Erythroblast (primary cell): ENCODE results near the gene MBD3L2.
"Not testable (repeated sequence)": the region's sequence is repeated elsewhere in the genome, so short reads cannot be mapped to it uniquely, and the experiment has no call there.

ENCODE experiments used
- DNase-seq, 2 experiments: peaks; one replicate each; lab custom pipeline; 2025; lab: John Stamatoyannopoulos, UW
- GATA1 ChIP-seq: IDR thresholded peaks from 2 replicates; pipeline ENCODE4 v1.6.1; 2011; ENCODE audit warnings: low read depth, mild to moderate bottlenecking, control low read depth, low read length, moderate library complexity
- POLR2A ChIP-seq: IDR thresholded peaks from 2 replicates; pipeline ENCODE4 v1.6.1; 2011; ENCODE audit warnings: mild to moderate bottlenecking, low read length

The MBD3L2 gene

DNA sequence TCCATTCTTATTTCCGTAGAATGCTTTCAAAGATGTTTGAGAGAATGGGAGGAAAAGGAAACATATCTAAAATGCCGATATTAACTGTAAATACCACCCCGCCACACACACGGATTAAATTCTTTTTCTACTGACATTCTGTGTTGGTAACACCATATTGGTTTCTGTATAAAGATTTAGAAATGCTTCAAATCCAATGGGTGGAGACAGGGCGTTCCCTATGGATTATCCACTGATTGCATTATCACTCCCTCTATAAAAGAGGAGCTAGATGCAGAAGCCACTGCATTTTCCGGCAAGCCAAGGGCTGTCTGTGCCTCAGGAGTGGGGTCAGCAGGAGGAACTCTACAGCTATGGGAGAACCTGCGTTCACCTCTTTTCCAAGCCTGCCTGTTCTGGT, at the start of gene MBD3L2:
TSS of gene MBD3L2 (plus strand) at position 301 of the 400 bp plus-strand sequence. CDS start at position 354, 53 bp downstream.
- DNase-seq, result not testable (repeated sequence)

DNA sequence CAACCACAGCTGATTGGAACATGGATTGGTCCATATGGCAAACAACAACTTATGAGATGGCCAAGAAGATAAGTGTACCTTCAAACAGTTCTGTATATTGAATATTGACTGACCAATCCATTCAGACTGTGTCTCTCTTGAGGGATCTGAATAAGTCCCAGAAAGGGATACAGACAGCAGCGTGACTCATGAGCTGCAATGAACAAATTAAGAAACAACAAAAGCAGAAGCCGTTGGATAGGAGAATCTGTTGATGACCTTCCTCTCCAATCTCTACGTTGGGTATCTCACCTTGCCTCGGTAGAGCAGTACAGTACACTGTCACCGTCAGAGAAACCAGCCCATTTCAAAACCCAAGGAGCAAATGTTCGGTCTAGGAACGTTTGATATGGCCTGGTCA, 49.2 kb upstream of the MBD3L2 start:
- no peak for DNase-seq
- no peak for TF ChIP-seq GATA1
- no peak for TF ChIP-seq POLR2A

DNA sequence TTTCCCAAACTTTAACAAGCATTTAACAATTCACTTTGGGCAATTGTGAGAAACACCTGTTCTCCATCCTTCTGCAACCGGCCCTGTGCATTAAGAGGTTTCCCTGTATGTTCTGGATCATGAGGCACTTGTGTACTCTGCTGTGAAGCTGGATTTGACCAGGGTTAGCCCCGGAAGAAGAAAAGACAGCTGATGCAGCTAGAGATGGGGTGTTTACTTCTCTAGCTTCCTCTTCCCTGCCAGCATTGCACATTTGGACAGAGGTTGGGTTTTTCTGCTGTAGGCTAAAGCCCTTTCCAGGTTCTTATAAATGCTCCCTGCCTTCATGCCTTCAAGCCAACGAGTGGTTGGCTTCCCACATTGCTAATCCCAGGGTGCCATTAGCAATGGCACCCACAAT, 48.8 kb upstream of the MBD3L2 start:
- no peak for DNase-seq
- TF ChIP-seq POLR2A (no peak), GATA1 (no peak)

DNA sequence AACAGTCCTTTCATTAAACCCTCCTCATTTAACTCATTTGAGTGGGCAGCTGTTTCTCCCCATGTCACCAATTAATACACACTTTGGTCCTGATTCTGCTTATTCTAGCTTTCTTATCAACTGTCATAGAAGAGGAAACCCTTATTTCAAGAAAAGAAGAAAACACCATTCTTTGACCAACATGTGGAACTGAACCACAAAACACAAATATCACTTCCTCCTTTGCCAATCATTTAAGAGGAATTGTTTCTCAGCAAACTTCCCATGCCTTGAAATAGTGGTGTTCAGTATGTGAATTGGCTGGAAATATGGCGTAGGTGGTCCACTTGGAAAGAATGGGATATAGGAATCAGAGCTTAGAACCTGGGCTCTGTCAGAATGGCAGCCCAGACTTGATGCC, 48.3 kb upstream of the MBD3L2 start:
- TF ChIP-seq POLR2A, result no peak
- DNase-seq, result no peak

DNA sequence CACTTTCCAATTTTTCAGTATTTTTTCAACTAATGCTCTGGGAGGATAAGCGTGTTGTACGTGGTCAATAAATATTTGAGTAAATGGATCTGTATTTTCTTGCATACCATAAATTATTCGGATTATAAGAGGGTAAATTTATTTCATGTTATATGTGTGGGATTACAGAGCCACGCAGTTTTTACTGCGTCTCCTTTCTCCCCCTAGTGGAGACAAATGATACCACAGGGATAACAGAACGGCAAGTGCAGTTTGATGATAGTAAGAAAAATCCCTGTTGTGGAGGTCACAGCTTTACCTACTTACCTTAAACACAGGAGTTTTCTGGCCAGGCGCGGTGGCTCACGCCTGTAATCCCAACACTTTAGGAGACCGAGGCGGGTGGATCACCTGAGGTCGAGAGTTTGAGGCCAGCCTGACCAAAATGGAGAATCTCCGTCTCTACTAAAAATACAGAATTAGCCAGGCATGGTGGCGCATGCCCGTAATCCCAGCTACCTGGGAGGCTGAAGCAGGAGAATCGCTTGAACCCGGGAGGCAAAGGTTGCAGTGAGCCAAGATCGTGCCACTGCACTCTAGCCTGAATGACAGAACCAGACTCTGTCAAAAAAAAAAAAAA, 44.7 kb upstream of the MBD3L2 start:
- no peak for TF ChIP-seq GATA1
- no peak for TF ChIP-seq POLR2A
- peak; percentile 15 to 42 for DNase-seq

DNA sequence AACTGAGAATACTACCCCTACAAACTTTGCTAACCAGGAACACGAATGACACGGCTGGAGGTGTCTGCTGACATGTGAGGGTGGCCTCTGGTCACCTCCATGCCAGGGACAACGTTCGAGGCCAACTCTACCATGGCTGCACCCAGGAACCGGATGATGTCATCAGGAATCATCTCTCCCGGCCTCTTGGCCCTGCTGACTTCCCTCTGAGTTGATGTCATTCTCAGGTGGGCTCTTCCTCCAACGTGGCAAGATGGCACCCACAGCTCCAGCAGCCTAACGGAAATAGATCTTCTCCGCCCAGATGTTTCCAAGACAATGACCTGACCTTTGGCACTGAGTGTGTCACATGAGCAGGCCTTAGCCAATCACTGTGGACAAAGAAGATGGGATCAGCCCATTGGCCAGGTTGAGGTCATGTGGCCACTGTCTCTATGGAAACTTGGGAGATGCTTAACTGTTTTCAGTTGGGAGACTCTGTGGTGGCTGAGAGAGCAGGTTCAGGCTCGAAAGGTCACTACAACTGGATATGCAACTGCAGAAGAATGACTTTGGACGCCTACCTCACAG, 42.9 kb upstream of the MBD3L2 start:
- TF ChIP-seq POLR2A (no peak), GATA1 (no peak)
- DNase-seq, result no peak

DNA sequence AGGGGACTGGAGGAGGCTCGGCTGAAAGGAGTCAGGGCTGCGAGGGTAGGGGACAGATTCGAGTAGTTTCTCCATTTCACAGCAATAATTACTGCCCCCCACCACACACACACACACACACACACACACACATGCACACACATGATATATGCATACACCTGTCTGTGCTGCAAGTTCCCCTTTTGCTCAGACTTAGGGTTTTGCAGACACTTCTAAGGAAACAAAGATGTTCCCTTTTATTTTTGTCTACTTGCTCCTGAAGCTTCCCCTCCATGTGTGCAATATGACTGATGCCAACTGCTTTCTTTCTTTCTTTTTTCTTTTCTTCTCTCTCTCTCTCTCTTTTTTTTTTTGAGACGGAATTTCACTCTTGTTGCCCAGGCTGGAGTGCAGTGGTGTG, 41.3 kb upstream of the MBD3L2 start:
- DNase-seq, result no peak
- no peak for TF ChIP-seq GATA1
- no peak for TF ChIP-seq POLR2A

DNA sequence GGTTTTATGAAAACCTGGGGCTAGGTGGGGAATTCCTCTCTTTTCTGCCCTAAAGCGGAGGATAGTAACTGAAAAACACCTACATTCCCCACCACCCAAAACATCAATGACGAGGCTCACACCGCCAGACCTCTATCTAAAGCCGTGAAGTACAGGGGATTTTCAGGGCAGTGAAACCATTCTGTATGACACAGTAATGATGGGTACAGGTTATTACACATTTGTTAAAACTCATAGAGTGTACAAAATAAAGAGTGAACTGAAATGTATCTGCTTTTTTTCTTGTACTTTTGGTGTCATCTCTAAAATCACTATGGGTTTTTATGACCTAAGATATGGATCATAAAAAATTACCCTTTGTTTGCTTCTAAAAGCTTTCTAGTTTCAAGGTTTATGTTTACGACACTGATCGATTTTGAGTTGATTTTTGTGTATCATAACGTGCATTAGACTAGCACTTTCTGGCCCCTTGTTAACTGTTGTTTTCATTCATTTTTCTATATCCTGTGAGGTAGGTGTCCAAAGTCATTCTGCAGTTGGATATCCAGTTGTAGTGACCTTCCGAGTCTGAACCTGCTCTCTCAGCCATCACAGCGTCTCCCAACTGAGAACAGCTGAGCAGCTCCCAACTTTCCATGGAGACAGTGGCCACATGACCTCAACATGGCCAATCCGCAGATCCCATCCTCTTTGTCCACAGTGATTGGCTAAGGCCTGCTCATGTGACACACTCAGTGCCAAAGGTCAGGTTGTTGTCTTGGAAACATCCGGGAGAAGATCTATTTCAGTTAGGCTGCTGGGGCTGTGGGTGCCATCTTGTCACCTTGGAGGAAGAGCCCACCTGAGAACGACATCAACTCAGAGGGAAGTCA, 38.2 kb upstream of the MBD3L2 start:
- no peak for TF ChIP-seq POLR2A
- TF ChIP-seq GATA1, result no peak
- no peak for DNase-seq

DNA sequence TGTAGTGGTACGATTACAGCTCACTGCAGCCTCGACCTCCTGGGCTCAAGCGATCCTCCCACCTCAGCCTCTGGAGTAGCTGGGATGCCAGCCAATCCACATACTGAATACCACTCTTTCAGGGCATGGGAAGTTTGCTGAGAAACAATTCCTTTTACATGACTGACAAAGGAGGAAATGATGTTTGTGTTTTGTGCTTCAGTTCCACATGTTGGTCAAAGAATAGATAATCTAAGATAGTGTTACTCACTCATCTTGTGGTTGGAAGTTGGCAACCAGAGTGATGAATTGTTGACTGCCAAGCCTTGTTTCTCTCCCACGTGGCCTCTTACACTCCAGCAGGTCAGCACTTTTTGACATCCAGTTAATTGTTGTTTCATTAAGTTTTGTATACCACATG, 35.4 kb upstream of the MBD3L2 start:
- DNase-seq, result no peak
- TF ChIP-seq POLR2A (no peak), GATA1 (no peak)

DNA sequence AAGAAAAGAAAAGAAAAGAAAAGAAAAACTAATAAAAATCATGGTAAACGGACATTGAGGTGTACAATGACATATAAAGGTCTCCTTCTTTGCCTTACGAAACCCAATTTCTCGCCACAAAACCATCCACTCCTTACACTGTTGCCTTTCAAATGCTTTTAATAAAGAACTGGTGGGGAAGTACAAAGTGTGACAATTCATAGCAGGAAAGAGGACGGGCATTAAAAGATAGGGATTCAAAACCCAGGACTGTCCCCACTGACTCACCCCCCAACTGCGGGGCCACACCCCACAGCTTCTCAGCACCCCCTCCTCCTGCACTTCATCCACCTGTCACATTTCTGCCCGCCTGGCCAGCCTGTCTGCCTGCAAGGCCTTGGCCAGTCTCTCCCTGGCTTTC, 30.3 kb upstream of the MBD3L2 start:
- TF ChIP-seq POLR2A, result no peak
- TF ChIP-seq GATA1, result no peak
- no peak for DNase-seq

DNA sequence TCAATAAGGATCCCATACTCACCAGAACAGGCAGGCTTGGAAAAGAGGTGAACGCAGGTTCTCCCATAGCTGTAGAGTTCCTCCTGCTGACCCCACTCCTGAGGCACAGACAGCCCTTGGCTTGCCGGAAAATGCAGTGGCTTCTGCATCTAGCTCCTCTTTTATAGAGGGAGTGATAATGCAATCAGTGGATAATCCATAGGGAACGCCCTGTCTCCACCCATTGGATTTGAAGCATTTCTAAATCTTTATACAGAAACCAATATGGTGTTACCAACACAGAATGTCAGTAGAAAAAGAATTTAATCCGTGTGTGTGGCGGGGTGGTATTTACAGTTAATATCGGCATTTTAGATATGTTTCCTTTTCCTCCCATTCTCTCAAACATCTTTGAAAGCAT, 27.8 kb upstream of the MBD3L2 start, which contains the start of gene MBD3L2B:
TSS of gene MBD3L2B (minus strand) at position 101 of the 400 bp plus-strand sequence. CDS start at position 67, 34 bp downstream.
- DNase-seq, result not testable (repeated sequence)

DNA sequence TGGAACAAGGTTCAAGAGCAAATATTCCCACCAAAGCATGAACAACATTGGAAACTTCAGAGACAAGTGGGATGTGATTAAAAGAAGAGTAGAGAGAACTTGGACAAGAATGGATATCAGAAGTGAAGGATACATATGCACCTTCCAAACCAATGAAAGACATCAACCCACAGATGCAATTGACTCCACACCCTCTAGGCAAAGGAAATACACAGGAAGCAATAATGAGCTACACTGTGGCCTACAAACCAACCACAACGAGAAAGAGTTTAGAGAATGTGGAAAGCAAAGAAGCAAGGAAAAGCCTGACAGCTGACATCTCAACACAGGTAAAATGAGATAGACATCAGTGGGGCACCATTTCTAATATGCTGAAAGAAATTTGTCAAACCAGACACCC, 20.3 kb upstream of the MBD3L2 start:
- not testable (repeated sequence) for DNase-seq

DNA sequence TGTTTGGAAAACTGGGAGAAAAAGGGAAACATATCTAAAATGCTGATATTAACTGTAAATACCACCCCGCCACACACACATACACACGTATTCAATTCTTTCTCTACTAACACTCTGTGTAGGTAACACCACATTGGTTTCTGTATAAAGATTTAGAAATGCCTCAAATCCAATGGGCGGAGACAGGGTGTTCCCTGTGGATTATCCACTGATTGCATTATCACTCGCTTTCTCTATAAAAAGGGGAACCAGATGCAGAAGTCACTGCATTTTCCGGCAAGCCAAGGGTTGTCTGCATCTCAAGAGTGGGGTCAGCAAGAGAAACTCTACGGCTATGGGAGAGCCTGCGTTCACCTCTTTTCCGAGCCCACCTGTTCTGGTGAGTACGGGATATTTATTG, 18.8 kb upstream of the MBD3L2 start, which contains the start of gene MBD3L5:
TSS of gene MBD3L5 (plus strand) at position 301 of the 400 bp plus-strand sequence. CDS start at position 335, 34 bp downstream.
- not testable (repeated sequence) for DNase-seq

DNA sequence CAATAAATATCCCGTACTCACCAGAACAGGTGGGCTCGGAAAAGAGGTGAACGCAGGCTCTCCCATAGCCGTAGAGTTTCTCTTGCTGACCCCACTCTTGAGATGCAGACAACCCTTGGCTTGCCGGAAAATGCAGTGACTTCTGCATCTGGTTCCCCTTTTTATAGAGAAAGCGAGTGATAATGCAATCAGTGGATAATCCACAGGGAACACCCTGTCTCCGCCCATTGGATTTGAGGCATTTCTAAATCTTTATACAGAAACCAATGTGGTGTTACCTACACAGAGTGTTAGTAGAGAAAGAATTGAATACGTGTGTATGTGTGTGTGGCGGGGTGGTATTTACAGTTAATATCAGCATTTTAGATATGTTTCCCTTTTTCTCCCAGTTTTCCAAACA, 9.0 kb upstream of the MBD3L2 start, which contains the start of gene MBD3L4:
TSS of gene MBD3L4 (minus strand) at position 101 of the 400 bp plus-strand sequence. CDS start at position 66, 35 bp downstream.
- not testable (repeated sequence) for DNase-seq

DNA sequence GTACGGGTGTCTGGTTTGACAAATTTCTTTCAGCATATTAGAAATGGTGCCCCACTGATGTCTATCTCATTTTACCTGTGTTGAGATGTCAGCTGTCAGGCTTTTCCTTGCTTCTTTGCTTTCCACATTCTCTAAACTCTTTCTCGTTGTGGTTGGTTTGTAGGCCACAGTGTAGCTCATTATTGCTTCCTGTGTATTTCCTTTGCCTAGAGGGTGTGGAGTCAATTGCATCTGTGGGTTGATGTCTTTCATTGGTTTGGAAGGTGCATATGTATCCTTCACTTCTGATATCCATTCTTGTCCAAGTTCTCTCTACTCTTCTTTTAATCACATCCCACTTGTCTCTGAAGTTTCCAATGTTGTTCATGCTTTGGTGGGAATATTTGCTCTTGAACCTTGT, 7.6 kb upstream of the MBD3L2 start:
- DNase-seq, result not testable (repeated sequence)

DNA sequence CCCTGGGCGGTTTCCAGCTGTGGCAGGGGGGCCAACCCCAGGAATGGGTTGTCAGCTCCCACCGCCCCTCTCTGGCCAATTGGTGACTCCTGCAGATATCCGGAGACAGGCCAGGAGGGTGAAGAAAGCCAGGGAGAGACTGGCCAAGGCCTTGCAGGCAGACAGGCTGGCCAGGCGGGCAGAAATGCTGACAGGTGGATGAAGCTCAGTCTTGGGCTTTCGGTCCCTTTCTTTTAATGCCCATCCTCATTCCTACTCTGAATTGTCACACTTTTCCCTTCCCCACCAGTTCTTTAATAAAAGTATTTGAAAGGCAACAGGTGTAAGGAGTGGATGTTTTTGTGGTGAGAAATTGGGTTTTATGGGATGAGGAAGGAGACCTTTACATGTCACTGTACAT, 2.3 kb downstream of the MBD3L2 start:
- DNase-seq, result not testable (repeated sequence)

DNA sequence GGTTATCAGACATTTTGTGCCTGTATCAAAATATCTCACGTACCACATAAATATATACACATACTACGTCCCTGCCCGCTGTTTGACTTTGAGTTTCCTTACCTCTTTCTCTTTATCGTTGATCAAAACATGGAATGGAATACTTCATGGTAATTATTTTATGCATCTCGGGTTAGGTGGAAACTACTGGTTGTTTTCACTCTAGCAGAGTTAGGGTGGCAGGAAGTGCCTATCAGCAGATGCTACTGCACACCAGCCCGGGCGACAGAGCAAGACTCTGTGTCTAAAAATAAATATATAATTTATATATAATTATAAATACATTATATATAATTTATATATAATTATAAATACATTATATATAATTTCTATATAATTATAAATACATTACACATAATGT, 3.8 kb downstream of the MBD3L2 start:
- not testable (repeated sequence) for DNase-seq

DNA sequence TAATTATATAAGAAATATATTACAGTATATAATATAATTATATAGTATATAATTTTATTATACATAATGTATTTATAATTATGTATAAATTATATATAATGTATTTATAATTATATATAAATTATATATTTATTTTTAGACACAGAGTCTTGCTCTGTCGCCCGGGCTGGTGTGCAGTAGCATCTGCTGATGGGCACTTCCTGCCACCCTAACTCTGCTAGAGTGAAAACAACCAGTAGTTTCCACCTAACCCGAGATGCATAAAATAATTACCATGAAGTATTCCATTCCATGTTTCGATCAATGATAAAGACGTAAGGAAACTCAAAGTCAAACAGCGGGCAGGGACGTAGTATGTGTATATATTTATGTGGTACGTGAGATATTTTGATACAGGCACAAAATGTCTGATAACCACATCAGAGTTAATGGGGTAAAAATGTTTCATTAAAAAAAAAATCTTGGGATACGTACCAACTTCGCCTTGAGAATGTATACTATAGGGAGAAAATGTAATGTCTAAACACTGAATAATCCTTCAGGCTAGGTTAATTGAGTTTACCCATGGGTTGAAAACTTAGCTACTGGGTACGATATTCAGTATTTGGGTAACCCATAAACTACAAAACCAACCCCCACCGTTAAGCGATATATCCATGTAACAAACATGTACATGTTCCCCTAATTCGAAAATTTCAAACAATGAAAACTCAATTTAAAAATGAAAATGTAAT, 5.7 kb downstream of the MBD3L2 start:
- not testable (repeated sequence) for DNase-seq

DNA sequence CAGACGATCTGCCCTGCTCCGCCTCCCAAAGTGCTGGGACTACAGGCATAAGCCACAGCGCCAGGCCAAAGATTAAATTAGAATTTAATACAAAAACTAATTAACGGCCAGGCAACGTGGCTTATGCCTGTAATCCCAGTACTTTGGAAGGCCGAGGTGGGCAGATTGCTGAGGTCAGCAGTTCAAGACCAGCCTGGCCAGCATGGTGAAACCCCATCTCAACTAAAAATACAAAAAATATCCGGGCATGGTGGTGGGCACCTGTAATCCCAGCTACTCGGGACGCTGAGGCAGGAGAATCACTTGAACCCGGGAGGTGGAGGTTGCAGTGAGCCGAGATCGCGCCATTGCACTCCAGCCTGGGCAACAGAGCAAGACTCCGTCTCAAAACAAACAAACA, 6.6 kb downstream of the MBD3L2 start:
- not testable (repeated sequence) for DNase-seq
